Endothelial cell of umbilical vein (primary cell): ENCODE results near the gene CNGB1. TPM values are rescaled to one million over a fixed set of nuclear protein-coding genes. Genes with fewer than 3 reads are reported as not detected.

Source experiments
- BruUV-seq: library from RNA; stranded (reverse); fragments of 400-500 nt; replicated peaks from 2 replicates; lab custom pipeline; 2021; lab: Mats Ljungman, UMichigan
- CTCF ChIA-PET: fragments of 300-600, 350-600 bp; sonication (Branson Sonifier 250); formaldehyde crosslinking; loops from one replicate; lab custom pipeline; 2021; ENCODE audit warnings: antibody characterized with exemption, inconsistent platforms; lab: Charles Lee
- POLR2A ChIA-PET: fragments of 300-600, 350-600 bp; sonication (Branson Sonifier 250); formaldehyde crosslinking; loops from one replicate; lab custom pipeline; 2021; ENCODE audit warnings: antibody characterized with exemption, inconsistent platforms; lab: Charles Lee
- DNase-seq: peaks from one replicate; pipeline ENCODE4 v3.0.0-alpha.2; 2011; ENCODE audit warnings: low read depth, low spot score
- FAIRE-seq: peaks from 2 replicates; lab custom pipeline; 2011; peaks lifted over from hg19 to GRCh38; lab: Jason Lieb, UNC
- H2AFZ ChIP-seq: 2 replicates; pipeline ENCODE4 v1.6.0; 2012; ENCODE audit warnings: low read depth, low read length, control low read depth, inconsistent platforms
- H3K27ac ChIP-seq: 2 replicates; pipeline ENCODE4 v1.5.1; 2011; ENCODE audit warnings: low read depth, mild to moderate bottlenecking, control low read depth, low read length, moderate library complexity; ENCODE audit not compliant: insufficient read depth
- H3K27me3 ChIP-seq, 2 experiments: 2 replicates each; pipeline versions ENCODE4 v1.6.0 to v1.6.1; 2011; ENCODE audit warnings: low read length in 2 of 2, mixed read lengths in 1 of 2; ENCODE audit not compliant: control insufficient read depth in 2 of 2, insufficient read depth in 2 of 2
- H3K36me3 ChIP-seq, 2 experiments: 2 replicates in 1 of 2; 3 replicates in 1 of 2; pipeline ENCODE4 v1.5.1; 2011; ENCODE audit warnings: low read length in 2 of 2, mild to moderate bottlenecking in 1 of 2, moderate library complexity in 1 of 2; ENCODE audit not compliant: control insufficient read depth in 2 of 2, insufficient read depth in 2 of 2; ENCODE audit errors: extremely low read depth in 1 of 2
- H3K4me1 ChIP-seq: 3 replicates; pipeline ENCODE4 v1.5.1; 2011; ENCODE audit warnings: mild to moderate bottlenecking, low read length; ENCODE audit not compliant: control insufficient read depth, insufficient read depth; ENCODE audit errors: extremely low read depth
- H3K4me2 ChIP-seq: 2 replicates; pipeline ENCODE4 v1.6.1; 2011; ENCODE audit warnings: low read length, control low read depth, mixed read lengths; ENCODE audit not compliant: insufficient read depth
- H3K4me3 ChIP-seq, 3 experiments: fragments of 200-600 bp in 1 of 3; sonication (generic), shearing (Covaris generic) in 1 of 3; replicated peaks in 1 of 3; 2 replicates each; pipeline ENCODE4 v1.5.1; 2011 to 2016; ENCODE audit warnings: control low read depth in 3 of 3, low read length in 3 of 3, mild to moderate bottlenecking in 2 of 3, inconsistent platforms in 1 of 3, low read depth in 1 of 3, moderate library complexity in 1 of 3; ENCODE audit not compliant: insufficient read depth in 1 of 3
- H3K79me2 ChIP-seq: 2 replicates; pipeline ENCODE4 v1.6.0; 2012; ENCODE audit warnings: low read length, inconsistent platforms; ENCODE audit not compliant: control insufficient read depth, insufficient read depth
- H3K9ac ChIP-seq: replicated peaks from 2 replicates; pipeline ENCODE3; 2011; ENCODE audit warnings: low read length, control low read depth; ENCODE audit not compliant: insufficient read depth; ENCODE audit errors: extremely low read depth
- H3K9me1 ChIP-seq: replicated peaks from 3 replicates; pipeline ENCODE4 v1.6.0; 2011; ENCODE audit warnings: mild to moderate bottlenecking, low read length; ENCODE audit not compliant: control insufficient read depth, insufficient read depth; ENCODE audit errors: extremely low read depth
- H3K9me3 ChIP-seq: replicated peaks from 2 replicates; pipeline ENCODE4 v1.5.1; 2012; ENCODE audit warnings: low read length, inconsistent platforms; ENCODE audit not compliant: control insufficient read depth, insufficient read depth
- H4K20me1 ChIP-seq: replicated peaks from 2 replicates; pipeline ENCODE3; 2011; ENCODE audit warnings: mild to moderate bottlenecking, low read length; ENCODE audit not compliant: control insufficient read depth, insufficient read depth; ENCODE audit errors: extremely low read depth
- EZH2 ChIP-seq: IDR thresholded peaks from 2 replicates; pipeline ENCODE4 v1.6.1; 2012; ENCODE audit warnings: borderline replicate concordance, low read depth, mild to moderate bottlenecking, moderate library complexity, low read length, inconsistent platforms; ENCODE audit not compliant: severe bottlenecking
- FOS ChIP-seq: IDR thresholded peaks from 2 replicates; pipeline ENCODE4 v1.6.1; 2011; ENCODE audit warnings: mild to moderate bottlenecking, low read length, moderate library complexity, borderline replicate concordance; ENCODE audit not compliant: insufficient read depth
- GATA2 ChIP-seq: IDR thresholded peaks from 2 replicates; pipeline ENCODE4 v1.7.0; 2011; ENCODE audit warnings: low read depth, mild to moderate bottlenecking, moderate library complexity, mixed read lengths, low read length; ENCODE audit not compliant: insufficient read length, insufficient read depth
- JUN ChIP-seq: IDR thresholded peaks from 2 replicates; pipeline ENCODE4 v1.6.1; 2011; ENCODE audit warnings: borderline replicate concordance, low read depth; ENCODE audit not compliant: insufficient read length, insufficient read depth
- MYC ChIP-seq: IDR thresholded peaks from one replicate; pipeline ENCODE4 v1.6.1; 2011; ENCODE audit warnings: mild to moderate bottlenecking, low read depth, low read length
- POLR2A ChIP-seq: IDR thresholded peaks from 2 replicates; pipeline ENCODE4 v1.6.1; 2012; ENCODE audit warnings: low read depth, mild to moderate bottlenecking, control low read depth, low read length
- POLR2AphosphoS5 ChIP-seq: IDR thresholded peaks from 2 replicates; pipeline ENCODE4 v1.6.1; 2012; ENCODE audit warnings: low read depth, mild to moderate bottlenecking, control low read depth, low read length, moderate library complexity; ENCODE audit not compliant: insufficient read depth
- dilution Hi-C: fragments of 300-500 bp; cut with MboI; formaldehyde crosslinking; loops from one replicate; pipeline ENCODE4 v1.15.0; 2019; ENCODE audit warnings: low sequenced_read_pairs; ENCODE audit not compliant: extremely low pct_ligation_motif_present
- intact Hi-C: fragments of 100-400 bp; cut with micrococcal nuclease; formaldehyde crosslinking; loops from one replicate; pipeline ENCODE4 v1.10.0; 2022
- polyA plus RNA-seq, 4 experiments: library from polyadenylated mRNA; depleted of rRNA in 3 of 4; stranded (reverse) in 3 of 4; unstranded in 1 of 4; fragments of >200 nt; gene quantifications; 2 replicates each; pipeline versions ENCODE4 v1.2.1 to v1.2.3, GENCODE V29; 2011 to 2012; ENCODE audit warnings: missing spikeins in 1 of 4
- total RNA-seq: library from RNA; stranded (reverse); gene quantifications from 2 replicates; pipeline ENCODE4 v1.2.3, GENCODE V29; 2021
- TF ChIP-seq, protein P1 (sequence below), 2 donors: IDR thresholded peaks; 1 replicate in 1 of 2; 2 replicates in 1 of 2; pipeline ENCODE4 v1.5.1; 2011; ENCODE audit warnings: low read length in 2 of 2, mild to moderate bottlenecking in 2 of 2, moderate library complexity in 2 of 2, control low read depth in 1 of 2, inconsistent platforms in 1 of 2, low read depth in 1 of 2; ENCODE audit not compliant: insufficient read depth in 1 of 2; ENCODE audit errors: extremely low read depth in 1 of 2
- TF ChIP-seq, protein P2 (sequence below): IDR thresholded peaks from 2 replicates; pipeline ENCODE4 v1.6.1; 2011; ENCODE audit not compliant: insufficient read depth, insufficient read length

Gene CNGB1
- total and polyA plus RNA-seq, 2 donors (not counting 3 experiments of a cell fraction or from before 2014, with no cell fraction given), result not detected

DNA sequence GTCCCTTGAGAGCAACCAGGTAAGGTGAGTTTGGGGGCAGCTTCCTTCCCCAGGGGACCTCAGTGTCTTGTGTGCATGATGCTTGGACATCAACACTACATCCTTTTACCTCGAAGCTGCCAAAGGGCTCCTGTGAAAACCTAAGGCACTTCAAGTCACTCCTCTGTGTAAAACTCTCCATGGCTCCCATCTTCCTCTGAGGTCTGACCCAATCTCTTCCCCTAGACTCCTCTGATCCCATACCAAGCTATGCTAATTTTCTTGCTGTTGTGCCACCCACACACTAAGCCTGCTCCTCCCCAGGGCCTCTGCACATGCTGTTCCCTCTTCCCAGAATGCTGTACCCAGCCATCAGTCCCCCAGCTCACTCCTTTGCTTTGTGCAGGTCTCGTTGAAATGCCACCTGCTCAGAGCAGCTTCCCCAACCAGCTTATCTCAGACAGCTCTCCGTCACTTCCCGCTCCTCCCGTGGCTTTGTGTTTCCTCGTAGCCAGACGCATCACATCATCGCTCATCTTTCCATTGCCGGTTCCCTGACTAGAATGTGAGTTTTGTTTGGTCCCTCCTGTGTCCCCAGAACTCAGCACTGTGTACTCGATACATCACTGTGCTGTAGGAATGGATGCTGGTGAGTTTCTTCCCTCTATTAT, 78.4 kb downstream of the CNGB1 start:
- Histone ChIP-seq H3K4me1 (peaks cover 20% of the 10 kb centered on the region), H3K27me3 (peaks cover 0 to 2% of the 10 kb centered on the region in 2 experiments), H3K9me1 (no peaks in the 10 kb centered on the region), H3K36me3 (no peaks in the 10 kb centered on the region), H3K27ac (no peak overlapping the region), H3K9me3 (no peaks in the 10 kb centered on the region), H3K9ac (no peak overlapping the region), H3K79me2 (no peaks in the 10 kb centered on the region), H3K4me2 (no peak overlapping the region), H3K4me3 (no peak overlapping the region), H2AFZ (peak overlapping the region; percentile 31), H4K20me1 (no peaks in the 10 kb centered on the region)
- ChIA-PET CTCF (interaction anchor here (1.1 kb wide), 1 partner anchor 169 kb away, joined by 3 read pairs; no protein-coding TSS in a partner anchor), POLR2A (interaction anchor here (0.6 kb wide), 1 partner anchor 290 kb away, joined by 6 read pairs; no protein-coding TSS in a partner anchor)
- FAIRE-seq, result no peak
- no peak for TF ChIP-seq POLR2AphosphoS5
- TF ChIP-seq MYC, result no peak
- no peak for TF ChIP-seq FOS
- TF ChIP-seq EZH2, result no peak
- no peak for TF ChIP-seq GATA2
- TF ChIP-seq, protein P1, sequence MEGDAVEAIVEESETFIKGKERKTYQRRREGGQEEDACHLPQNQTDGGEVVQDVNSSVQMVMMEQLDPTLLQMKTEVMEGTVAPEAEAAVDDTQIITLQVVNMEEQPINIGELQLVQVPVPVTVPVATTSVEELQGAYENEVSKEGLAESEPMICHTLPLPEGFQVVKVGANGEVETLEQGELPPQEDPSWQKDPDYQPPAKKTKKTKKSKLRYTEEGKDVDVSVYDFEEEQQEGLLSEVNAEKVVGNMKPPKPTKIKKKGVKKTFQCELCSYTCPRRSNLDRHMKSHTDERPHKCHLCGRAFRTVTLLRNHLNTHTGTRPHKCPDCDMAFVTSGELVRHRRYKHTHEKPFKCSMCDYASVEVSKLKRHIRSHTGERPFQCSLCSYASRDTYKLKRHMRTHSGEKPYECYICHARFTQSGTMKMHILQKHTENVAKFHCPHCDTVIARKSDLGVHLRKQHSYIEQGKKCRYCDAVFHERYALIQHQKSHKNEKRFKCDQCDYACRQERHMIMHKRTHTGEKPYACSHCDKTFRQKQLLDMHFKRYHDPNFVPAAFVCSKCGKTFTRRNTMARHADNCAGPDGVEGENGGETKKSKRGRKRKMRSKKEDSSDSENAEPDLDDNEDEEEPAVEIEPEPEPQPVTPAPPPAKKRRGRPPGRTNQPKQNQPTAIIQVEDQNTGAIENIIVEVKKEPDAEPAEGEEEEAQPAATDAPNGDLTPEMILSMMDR (IDR thresholded peaks at IDR 0.05; ENCODE audit: extremely low read depth in 1 of 2, insufficient read depth in 1 of 2, low read depth in 1 of 2, low read length in 2 of 2), result no peak
- TF ChIP-seq JUN, result no peak
- TF ChIP-seq, protein P2, sequence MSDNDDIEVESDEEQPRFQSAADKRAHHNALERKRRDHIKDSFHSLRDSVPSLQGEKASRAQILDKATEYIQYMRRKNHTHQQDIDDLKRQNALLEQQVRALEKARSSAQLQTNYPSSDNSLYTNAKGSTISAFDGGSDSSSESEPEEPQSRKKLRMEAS, result no peak
- TF ChIP-seq POLR2A, result no peak
- DNase-seq, result no peak
- BruUV-seq, result no TSS peak
- intact Hi-C loops, result loop anchor here (5.0 to 10.0 kb wide), 2 partner anchors 90 to 742 kb away; partner anchors contain the start of gene KIFC3
- dilution Hi-C loops, result no loop called here
